ENCODE data around the gene FZD7.

Gene FZD7

GRCh38 chr2:202069170-202070067 lies 35.8 kb downstream of the FZD7 start:
- no peak for DNase-seq

- DNase-seq, result no peak
Observed at GRCh38 chr2:202071107-202071506, 37.5 kb downstream of the FZD7 start.

GRCh38 chr2:202072226-202072625 lies 38.6 kb downstream of the FZD7 start:
- DNase-seq, result no peak

- DNase-seq, result no peak
Observed at GRCh38 chr2:202072737-202073401, 39.2 kb downstream of the FZD7 start, which contains the start of gene KIAA2012. Gene KIAA2012 (plus strand): TSS chr2:202073255. CDS start chr2:202073628, 373 bp downstream.

- no peak for DNase-seq
Observed at GRCh38 chr2:202074324-202074723, 40.7 kb downstream of the FZD7 start.

GRCh38 chr2:202079310-202079709 lies 45.7 kb downstream of the FZD7 start:
- no peak for DNase-seq

GRCh38 chr2:202084265-202084664 lies 50.6 kb downstream of the FZD7 start:
- DNase-seq, result no peak

Measured in NCI-H187 (cell line).